M059J (cell line): ENCODE measurements around the gene ASIC1. TPM values are rescaled to one million over a fixed set of nuclear protein-coding genes. Genes with fewer than 3 reads are reported as not detected.

Experiments
- DNase-seq: peaks from one replicate; pipeline ENCODE4 v3.0.0-alpha.2; 2012; ENCODE audit warnings: low read depth
- total RNA-seq: library from RNA; depleted of rRNA; stranded (reverse); fragments of >200 nt; shearing (Covaris generic); gene quantifications from 2 replicates; pipeline ENCODE4 v1.2.3, GENCODE V29; 2014

Gene ASIC1
- total RNA-seq, 1 experiment from 2014 or later = 4.2 TPM

GRCh38 chr12:50040657-50041056 is 16.7 kb upstream of the ASIC1 start:
- no peak for DNase-seq

GRCh38 chr12:50041062-50041860 is 16.1 kb upstream of the ASIC1 start:
- no peak for DNase-seq

- DNase-seq = no peak
Observed at GRCh38 chr12:50041962-50042361, 15.4 kb upstream of the ASIC1 start.

GRCh38 chr12:50042693-50043092 is 14.7 kb upstream of the ASIC1 start:
- no peak for DNase-seq

- DNase-seq = no peak
Observed at GRCh38 chr12:50043308-50043707, 14.1 kb upstream of the ASIC1 start.

- peak; percentile 42 for DNase-seq
Observed at GRCh38 chr12:50043854-50044253, 13.5 kb upstream of the ASIC1 start.

- DNase-seq = no peak
Observed at GRCh38 chr12:50047693-50048250, 9.6 kb upstream of the ASIC1 start.

- no peak for DNase-seq
Observed at GRCh38 chr12:50049254-50050118, 7.9 kb upstream of the ASIC1 start.

GRCh38 chr12:50050119-50050385 is 7.3 kb upstream of the ASIC1 start:
- DNase-seq = no peak

GRCh38 chr12:50050410-50051098 is 6.8 kb upstream of the ASIC1 start:
- peak; percentile 12 for DNase-seq

GRCh38 chr12:50051101-50051806 is 6.1 kb upstream of the ASIC1 start:
- no peak for DNase-seq

- DNase-seq = no peak
Observed at GRCh38 chr12:50052544-50052943, 4.9 kb upstream of the ASIC1 start.

- DNase-seq = no peak
Observed at GRCh38 chr12:50052964-50053363, 4.4 kb upstream of the ASIC1 start.

- no peak for DNase-seq
Observed at GRCh38 chr12:50053583-50053982, 3.8 kb upstream of the ASIC1 start.

- DNase-seq = peak; percentile 52
Observed at GRCh38 chr12:50055831-50056638, 1.4 kb upstream of the ASIC1 start.

- DNase-seq = no peak
Observed at GRCh38 chr12:50056639-50056976, 788 bp upstream of the ASIC1 start.

- DNase-seq = no peak
Observed at GRCh38 chr12:50057896-50058670, 687 bp downstream of the ASIC1 start.

GRCh38 chr12:50058743-50059312 is 1.4 kb downstream of the ASIC1 start:
- no peak for DNase-seq

GRCh38 chr12:50059440-50060119 is 2.2 kb downstream of the ASIC1 start:
- peak; percentile 58 for DNase-seq
